ENCODE measurements around the gene NAA35.

The NAA35 gene

DNA sequence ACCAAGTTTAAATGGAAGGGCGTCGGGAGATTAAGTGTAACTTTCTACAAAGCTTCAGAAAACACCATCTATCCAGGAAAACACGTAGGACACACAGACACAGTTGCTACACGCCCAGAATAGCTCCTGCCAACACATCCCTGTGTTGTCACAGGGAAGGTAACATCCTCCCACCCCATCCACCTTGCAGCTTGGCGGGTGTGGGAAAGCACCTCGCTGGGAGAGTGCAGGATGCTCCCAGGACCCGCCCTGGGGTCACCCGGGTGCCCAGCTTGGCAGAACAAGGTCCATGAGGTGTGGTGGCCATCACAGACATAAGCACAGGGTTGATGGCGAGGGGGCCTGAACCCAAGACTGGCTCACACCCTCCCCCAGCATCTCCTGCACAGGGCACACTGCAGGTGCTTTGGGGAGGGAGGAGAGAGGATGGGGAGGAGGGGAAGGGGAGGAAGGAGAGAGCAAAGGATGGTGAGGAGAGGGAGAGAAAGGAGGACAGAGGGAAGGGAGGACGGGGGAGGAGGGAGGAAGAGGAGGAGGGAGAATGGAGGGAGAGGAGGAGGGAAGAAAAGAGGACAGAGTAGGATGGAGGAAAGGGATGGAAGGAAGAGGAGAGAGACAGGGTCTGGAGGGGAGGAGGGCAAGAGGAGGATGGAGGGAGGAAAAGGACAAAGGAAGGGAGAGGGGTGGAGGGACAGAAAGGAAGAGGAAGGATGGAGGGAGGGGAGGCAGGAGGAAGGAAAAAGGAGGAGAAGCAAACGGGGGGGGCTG is 121.2 kb downstream of the NAA35 start:
- Histone ChIP-seq H4K20me1 (peaks cover 20% of the 10 kb centered on the region), H3K4me1 (no peaks in the 10 kb centered on the region), H3K27me3 (no peaks in the 10 kb centered on the region), H3K4me3 (no peak overlapping the region), H3K9ac (no peak overlapping the region), H3K4me2 (no peak overlapping the region), H3K27ac (no peak overlapping the region), H3K36me3 (peaks cover 66% of the 10 kb centered on the region), H3K9me3 (no peaks in the 10 kb centered on the region)
- TF ChIP-seq Cebpa-rat (IDR thresholded peaks at IDR 0.05), result no peak

- Histone ChIP-seq H3K36me3 (peaks cover 68% of the 10 kb centered on the region), H3K4me2 (no peak overlapping the region), H3K9me3 (no peaks in the 10 kb centered on the region), H3K4me1 (no peaks in the 10 kb centered on the region), H3K27ac (no peak overlapping the region), H3K9ac (no peak overlapping the region), H3K4me3 (no peak overlapping the region), H4K20me1 (peaks cover 14% of the 10 kb centered on the region), H3K27me3 (no peaks in the 10 kb centered on the region)
- no peak for TF ChIP-seq Cebpa-rat (IDR thresholded peaks at IDR 0.05)
Observed at GRCh38 chr9:86062845-86063693, 122.1 kb downstream of the NAA35 start.

DNA sequence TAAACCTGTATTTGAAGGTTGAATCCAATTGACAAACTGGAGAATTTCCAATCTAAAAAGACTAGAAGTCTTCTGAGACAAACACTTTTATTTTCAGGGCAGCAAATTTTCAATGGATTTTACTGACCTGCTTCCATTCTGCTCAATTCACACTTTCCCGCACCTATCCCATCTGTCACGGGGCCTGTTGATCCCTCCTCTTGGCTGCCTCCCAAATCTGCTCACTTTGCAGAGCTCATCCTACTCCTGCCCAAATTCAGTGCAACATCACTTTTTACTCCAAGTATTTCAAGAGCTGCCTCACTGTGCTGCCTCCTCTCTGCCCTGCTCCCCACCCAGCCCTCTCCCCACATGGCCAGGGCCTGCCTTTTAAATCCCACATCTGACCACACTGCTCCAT is 123.3 kb downstream of the NAA35 start:
- H4K20me1 ChIP-seq, result peaks cover 14% of the 10 kb centered on the region
- no peak overlapping the region for H3K9ac ChIP-seq
- H3K27me3 ChIP-seq, result no peaks in the 10 kb centered on the region
- no peak overlapping the region for H3K4me3 ChIP-seq
- no peaks in the 10 kb centered on the region for H3K9me3 ChIP-seq
- no peaks in the 10 kb centered on the region for H3K4me1 ChIP-seq
- H3K4me2 ChIP-seq, result no peak overlapping the region
- peaks cover 63% of the 10 kb centered on the region for H3K36me3 ChIP-seq
- no peak for TF ChIP-seq Cebpa-rat (IDR thresholded peaks at IDR 0.05)
- no peak overlapping the region for H3K27ac ChIP-seq

GRCh38 chr9:86069206-86069869 is 128.4 kb downstream of the NAA35 start:
- Histone ChIP-seq H3K4me2 (no peak overlapping the region), H3K9me3 (no peaks in the 10 kb centered on the region), H3K4me1 (no peaks in the 10 kb centered on the region), H3K36me3 (peaks cover 84% of the 10 kb centered on the region), H3K27me3 (no peaks in the 10 kb centered on the region), H3K4me3 (no peak overlapping the region), H4K20me1 (no peaks in the 10 kb centered on the region), H3K27ac (no peak overlapping the region), H3K9ac (no peak overlapping the region)
- no peak for TF ChIP-seq Cebpa-rat (IDR thresholded peaks at IDR 0.05)

Measured in BLaER1 (cell line).